HG03139 (cell line): ENCODE measurements around the gene BBC3.
A peak's percentile ranks its signal among the peaks of the same experiment; 100 is the strongest.

ENCODE experiments used
- ATAC-seq: cut with Tn5 transposase; IDR thresholded peaks from one replicate; pipeline ENCODE4 v1.9.1; 2021; ENCODE audit not compliant: unreplicated experiment

The BBC3 gene

DNA sequence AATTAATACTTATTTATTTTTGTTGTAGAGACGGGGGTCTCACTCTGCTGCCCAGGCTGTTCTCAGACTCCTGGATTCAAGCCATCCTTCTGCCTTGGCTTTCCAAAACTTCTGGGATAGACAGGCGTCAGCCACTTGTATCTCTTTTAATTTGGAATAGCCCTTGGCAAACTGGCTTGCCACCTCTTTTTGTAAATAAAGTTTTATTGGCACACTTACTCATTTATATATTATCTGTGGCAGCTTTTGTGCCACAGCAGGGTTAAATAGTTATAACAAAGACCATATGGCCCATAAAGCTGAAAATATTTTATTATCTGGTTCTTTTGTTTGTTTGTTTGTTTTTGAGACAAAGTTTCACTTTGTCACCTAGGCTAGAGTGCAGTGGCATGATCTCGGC, 30.5 kb downstream of the BBC3 start:
- no peak for ATAC-seq

DNA sequence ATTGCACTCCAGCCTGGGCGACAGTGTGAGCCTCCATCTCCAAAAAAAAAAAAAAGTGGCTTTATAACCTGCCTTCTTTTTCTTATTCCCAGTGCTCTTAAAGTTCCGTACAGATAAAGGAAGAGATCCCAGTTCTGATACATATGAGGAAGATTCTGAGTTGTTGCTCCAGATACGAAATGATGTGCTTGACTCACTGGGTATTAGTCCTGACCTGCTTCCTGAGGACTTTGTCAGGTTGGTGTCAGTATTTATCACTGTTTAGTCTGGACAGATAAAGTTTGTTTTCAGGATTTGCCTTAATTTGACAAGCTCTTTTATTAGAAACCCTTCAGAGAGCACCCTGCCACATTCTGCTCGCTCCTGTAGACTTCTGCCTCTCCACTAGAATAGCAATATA, 33.9 kb downstream of the BBC3 start:
- ATAC-seq, result no peak

- no peak for ATAC-seq
These were observed 35.6 kb downstream of the BBC3 start for GRCh38 chr19:47195434-47195833.

- no peak for ATAC-seq
These were observed 40.8 kb downstream of the BBC3 start for GRCh38 chr19:47190167-47190727.

GRCh38 chr19:47188507-47189033, 42.4 kb downstream of the BBC3 start:
- no peak for ATAC-seq

DNA sequence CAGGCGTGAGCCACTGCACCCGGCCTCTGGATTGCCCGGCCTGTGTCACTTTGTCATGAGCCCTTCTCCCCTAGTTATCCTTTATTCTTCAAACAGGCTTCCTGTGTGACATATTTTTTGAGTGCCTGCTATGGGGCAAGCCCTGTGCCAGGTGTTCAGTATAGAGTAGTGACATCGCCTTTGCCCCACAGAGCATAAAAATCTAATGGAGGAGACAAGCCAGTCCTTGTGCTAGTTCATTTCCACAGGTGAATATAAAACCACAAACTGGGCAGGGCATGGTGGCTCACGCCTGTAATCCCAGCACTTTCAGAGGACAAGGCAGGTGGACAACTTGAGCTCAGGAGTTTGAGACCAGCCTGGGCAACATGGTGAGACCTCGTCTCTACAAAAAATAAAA, 43.2 kb downstream of the BBC3 start:
- ATAC-seq, result no peak

GRCh38 chr19:47187335-47187655, 43.7 kb downstream of the BBC3 start:
- ATAC-seq, result no peak

GRCh38 chr19:47186446-47187334, 44.3 kb downstream of the BBC3 start:
- peak; percentile 47 for ATAC-seq

DNA sequence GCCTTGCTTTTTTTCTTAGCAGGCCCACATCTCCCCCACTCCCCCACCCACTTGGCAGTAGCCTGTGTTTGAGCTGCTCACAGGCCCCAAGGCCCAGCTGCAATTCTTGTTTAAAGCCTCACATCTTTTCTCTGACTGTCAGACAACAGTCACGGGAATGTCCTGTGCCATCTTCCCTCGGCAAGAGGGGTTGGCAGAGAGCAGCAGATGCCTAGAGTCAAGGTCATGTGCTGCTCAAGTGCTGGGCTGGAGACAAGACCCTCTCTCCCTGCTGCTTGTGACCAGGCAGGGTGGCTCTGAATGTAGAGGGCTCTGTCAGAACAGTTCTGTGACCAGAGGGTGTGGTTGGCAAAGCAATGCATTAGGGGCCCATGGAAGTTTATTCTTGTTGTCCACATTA, 47.4 kb downstream of the BBC3 start:
- no peak for ATAC-seq

DNA sequence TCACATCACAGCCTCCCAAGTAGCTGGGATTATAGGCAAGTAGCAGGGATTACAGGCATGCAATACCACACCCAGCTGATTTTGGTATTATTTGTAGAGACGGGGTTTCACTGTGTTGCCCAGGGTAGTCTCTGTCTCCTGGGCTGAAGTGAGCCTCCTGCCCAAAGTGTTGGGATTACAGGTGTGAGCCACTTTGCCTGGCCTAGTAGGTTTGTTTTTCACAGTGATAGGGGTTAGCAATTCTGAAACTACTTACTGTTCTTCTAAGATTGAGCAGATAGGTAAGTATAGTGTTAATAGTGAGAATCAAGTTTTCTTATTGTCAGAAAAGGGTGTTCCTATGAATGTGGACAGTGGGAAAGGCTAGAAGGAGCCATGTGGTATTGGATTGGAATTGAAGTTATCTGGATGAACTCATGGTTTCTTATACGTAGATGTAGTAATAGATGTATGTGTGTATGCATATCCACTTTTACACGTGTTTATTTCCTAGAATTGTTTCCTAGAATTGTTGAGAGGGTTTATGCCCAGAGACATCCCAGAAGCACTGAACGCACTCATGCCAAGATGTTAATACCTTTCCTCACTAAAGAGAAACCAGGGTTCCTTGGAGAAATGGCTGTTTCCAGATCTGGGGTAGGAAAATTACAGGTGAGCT, 51.2 kb downstream of the BBC3 start:
- no peak for ATAC-seq

DNA sequence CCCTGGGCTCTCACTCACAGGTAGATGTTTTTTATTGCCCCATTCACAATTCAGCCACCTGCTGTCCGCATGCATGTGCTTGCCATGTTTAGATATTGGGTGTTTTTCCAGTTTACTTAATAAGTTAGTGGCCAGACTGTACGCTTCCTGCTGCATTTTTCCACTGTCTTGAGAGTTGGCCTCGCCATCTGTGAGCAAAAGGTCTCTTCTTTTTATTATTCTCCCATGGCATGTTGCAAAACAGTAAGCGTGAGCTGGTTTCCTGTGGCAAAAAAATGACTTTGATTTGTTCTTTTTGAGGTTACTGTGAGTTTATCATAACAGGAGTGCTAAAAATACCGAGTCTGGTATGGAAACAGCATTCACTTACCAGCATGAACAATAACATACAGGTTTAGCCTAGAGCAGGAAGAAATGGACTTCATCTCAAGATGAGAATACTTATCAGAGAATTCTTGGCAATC, 54.3 kb downstream of the BBC3 start:
- no peak for ATAC-seq

DNA sequence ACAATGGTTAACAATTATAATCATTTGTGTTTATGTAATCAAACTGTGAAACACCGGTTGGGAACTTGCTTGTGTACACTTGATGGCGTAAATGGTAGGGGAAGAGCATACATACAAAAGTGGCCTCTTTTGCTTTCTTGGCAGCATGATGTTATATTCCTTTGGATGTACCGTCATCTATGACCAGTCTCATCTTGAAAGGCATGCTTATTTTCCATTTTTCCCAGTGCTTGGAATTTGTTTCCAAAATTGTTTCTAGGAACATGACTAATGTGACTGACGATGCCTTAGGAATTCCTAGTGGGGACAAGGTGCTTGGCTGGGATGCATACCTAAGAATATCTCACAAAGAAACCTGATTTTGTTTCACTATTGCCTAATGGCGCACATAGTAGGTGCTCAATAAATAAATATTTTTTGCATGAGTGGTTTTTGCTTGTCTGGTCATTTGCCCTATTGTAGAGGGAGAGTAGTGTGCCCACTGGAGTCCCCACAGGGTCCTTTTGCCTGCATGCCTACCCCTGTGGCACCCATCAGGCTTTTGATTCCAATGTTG, 54.9 kb downstream of the BBC3 start:
- ATAC-seq, result no peak

- ATAC-seq, result no peak
These were observed 58.1 kb downstream of the BBC3 start for GRCh38 chr19:47172666-47173455.
